Activated CD8-positive, alpha-beta memory T cell treated with anti-CD3 and anti-CD28 coated beads, Interleukin-2, amount 50 U/mL, for 48 hours (primary cell): ENCODE measurements around the gene CTSV.
"Not testable (repeated sequence)": the region's sequence is repeated elsewhere in the genome, so short reads cannot be mapped to it uniquely, and the experiment has no call there.

Experiments used
- DNase-seq: peaks from one replicate; pipeline ENCODE4 v3.0.0-alpha.2; 2020

Gene CTSV

GRCh38 chr9:97038611-97039513 is at the start of gene CTSV:
TSS of gene CTSV (minus strand) at chr9:97039142. CDS start at chr9:97038043, 1,099 bp downstream.
- peak; percentile 90 for DNase-seq

- not testable (repeated sequence) for DNase-seq
Observed at GRCh38 chr9:97087668-97088215, 48.8 kb upstream of the CTSV start.

GRCh38 chr9:97084562-97084991 is 45.6 kb upstream of the CTSV start:
- not testable (repeated sequence) for DNase-seq

- no peak for DNase-seq
Observed at GRCh38 chr9:97078362-97078761, 39.4 kb upstream of the CTSV start.

- no peak for DNase-seq
Observed at GRCh38 chr9:97077452-97078295, 38.7 kb upstream of the CTSV start.

- not testable (repeated sequence) for DNase-seq
Observed at GRCh38 chr9:97076731-97077451, 37.9 kb upstream of the CTSV start.

- no peak for DNase-seq
Observed at GRCh38 chr9:97076238-97076637, 37.3 kb upstream of the CTSV start.

GRCh38 chr9:97075289-97075985 is 36.5 kb upstream of the CTSV start:
- DNase-seq: no peak

GRCh38 chr9:97073506-97073905 is 34.6 kb upstream of the CTSV start:
- no peak for DNase-seq

- no peak for DNase-seq
Observed at GRCh38 chr9:97072285-97072776, 33.4 kb upstream of the CTSV start.

- DNase-seq: not testable (repeated sequence)
Observed at GRCh38 chr9:97070325-97070724, 31.4 kb upstream of the CTSV start.

GRCh38 chr9:97067490-97067889 is 28.5 kb upstream of the CTSV start:
- DNase-seq: no peak

- no peak for DNase-seq
Observed at GRCh38 chr9:97064176-97064575, 25.2 kb upstream of the CTSV start.

GRCh38 chr9:97060796-97061195 is 21.9 kb upstream of the CTSV start:
- no peak for DNase-seq

- no peak for DNase-seq
Observed at GRCh38 chr9:97059626-97060025, 20.7 kb upstream of the CTSV start.

GRCh38 chr9:97057651-97058050 is 18.7 kb upstream of the CTSV start:
- no peak for DNase-seq

- not testable (repeated sequence) for DNase-seq
Observed at GRCh38 chr9:97055891-97056290, 16.9 kb upstream of the CTSV start.

GRCh38 chr9:97053717-97054116 is 14.8 kb upstream of the CTSV start:
- no peak for DNase-seq

GRCh38 chr9:97052735-97053134 is 13.8 kb upstream of the CTSV start:
- no peak for DNase-seq

- no peak for DNase-seq
Observed at GRCh38 chr9:97046228-97046627, 7.3 kb upstream of the CTSV start.

GRCh38 chr9:97045300-97045699 is 6.4 kb upstream of the CTSV start:
- DNase-seq: no peak

GRCh38 chr9:97041898-97042297 is 3.0 kb upstream of the CTSV start:
- DNase-seq: no peak
